ENCODE results near the gene ASIC3.

Gene ASIC3

DNA sequence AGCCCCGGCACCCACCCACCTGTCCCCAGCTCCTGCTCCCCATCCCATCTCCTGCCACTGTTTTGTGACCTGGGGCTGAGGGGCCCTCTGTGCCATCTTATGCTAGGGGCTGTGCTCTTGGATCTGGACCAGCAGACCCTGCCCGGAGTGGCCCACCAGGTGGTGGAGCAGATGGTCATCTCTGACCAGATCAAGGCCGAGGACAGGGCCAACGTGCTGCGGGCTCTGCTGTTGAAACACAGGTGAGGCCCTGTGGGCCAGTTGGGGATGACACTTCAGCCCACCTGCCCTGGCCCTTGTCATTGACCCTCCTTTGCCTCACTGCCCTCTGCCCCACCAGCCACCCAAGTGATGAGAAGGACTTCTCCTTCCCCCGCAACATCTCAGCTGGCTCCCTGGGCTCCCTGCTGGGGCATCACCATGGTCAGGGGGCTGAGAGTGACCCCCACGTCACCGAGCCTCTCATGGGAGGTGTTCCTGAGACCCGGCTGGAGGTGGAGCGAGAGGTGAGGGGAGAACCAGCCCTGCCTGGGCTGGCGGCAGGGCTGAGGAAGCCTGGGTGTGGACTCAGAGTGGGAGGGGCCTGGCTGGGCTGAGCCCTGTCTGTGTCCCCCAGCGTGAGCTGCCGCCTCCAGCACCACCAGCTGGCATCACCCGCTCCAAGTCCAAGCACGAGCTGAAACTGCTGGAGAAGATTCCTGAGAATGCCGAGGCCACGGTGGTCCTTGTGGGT is 21.7 kb downstream of the ASIC3 start:
- no peak overlapping the region for H2BK5ac ChIP-seq (ENCODE audit: low read length)
- no peaks in the 10 kb centered on the region for H3K27me3 ChIP-seq (ENCODE audit: insufficient read depth, low read length, poor library complexity)
- H3K18ac ChIP-seq (ENCODE audit: low read length): no peak overlapping the region
- no peaks in the 10 kb centered on the region for H3K4me1 ChIP-seq (ENCODE audit: control insufficient read depth, low read depth, low read length)
- H3K79me2 ChIP-seq (ENCODE audit: control insufficient read depth, insufficient read depth, low read length): no peaks in the 10 kb centered on the region
- no peak overlapping the region for H2AK5ac ChIP-seq (ENCODE audit: low read length)
- H3K56ac ChIP-seq (ENCODE audit: low read length): no peak overlapping the region
- H4K8ac ChIP-seq (ENCODE audit: low read depth, low read length): no peak overlapping the region
- no peak overlapping the region for H3K23ac ChIP-seq (ENCODE audit: low read length)
- no peak overlapping the region for H4K5ac ChIP-seq (ENCODE audit: low read length)
- no peak overlapping the region for H3K4me3 ChIP-seq (ENCODE audit: low read length)
- no peak overlapping the region for H2BK15ac ChIP-seq (replicated peaks; ENCODE audit: low read depth)
- peaks cover 4% of the 10 kb centered on the region for H3K36me3 ChIP-seq (ENCODE audit: control insufficient read depth, insufficient read depth, low read length)
- no peak overlapping the region for H3K27ac ChIP-seq (ENCODE audit: low read depth, low read length)
- no peaks in the 10 kb centered on the region for H3K79me1 ChIP-seq (ENCODE audit: low read length)
- no peak for DNase-seq
- no peak overlapping the region for H3K4ac ChIP-seq (ENCODE audit: low read depth, low read length)
- no peak overlapping the region for H3K4me2 ChIP-seq (ENCODE audit: low read length)
- no peak overlapping the region for H3K9ac ChIP-seq (ENCODE audit: low read length)
- WGBS (ENCODE audit: extremely low coverage, insufficient coverage, low lambda C conversion rate): no CpG with 5 or more reads among the region's 17 CpGs
- H2BK120ac ChIP-seq (ENCODE audit: low read depth, low read length): no peak overlapping the region

GRCh38 chr7:151070574-151070960 is 22.2 kb downstream of the ASIC3 start:
- Histone ChIP-seq H3K4me2 (ENCODE audit: low read length) (no peak overlapping the region), H3K36me3 (ENCODE audit: control insufficient read depth, insufficient read depth, low read length) (peaks cover 4% of the 10 kb centered on the region), H3K4me3 (ENCODE audit: low read length) (no peak overlapping the region), H3K79me1 (ENCODE audit: low read length) (no peaks in the 10 kb centered on the region), H3K23ac (ENCODE audit: low read length) (no peak overlapping the region), H2AK5ac (ENCODE audit: low read length) (no peak overlapping the region), H3K4me1 (ENCODE audit: control insufficient read depth, low read depth, low read length) (no peaks in the 10 kb centered on the region), H2BK5ac (ENCODE audit: low read length) (no peak overlapping the region), H2BK120ac (ENCODE audit: low read depth, low read length) (no peak overlapping the region), H4K8ac (ENCODE audit: low read depth, low read length) (no peak overlapping the region), H3K27me3 (ENCODE audit: insufficient read depth, low read length, poor library complexity) (no peaks in the 10 kb centered on the region), H3K27ac (ENCODE audit: low read depth, low read length) (no peak overlapping the region), H3K79me2 (ENCODE audit: control insufficient read depth, insufficient read depth, low read length) (no peaks in the 10 kb centered on the region), H3K9ac (ENCODE audit: low read length) (no peak overlapping the region), H3K18ac (ENCODE audit: low read length) (no peak overlapping the region), H3K4ac (ENCODE audit: low read depth, low read length) (no peak overlapping the region), H3K56ac (ENCODE audit: low read length) (no peak overlapping the region), H2BK15ac (replicated peaks; ENCODE audit: low read depth) (no peak overlapping the region), H4K5ac (ENCODE audit: low read length) (no peak overlapping the region)
- no peak for DNase-seq
- WGBS (ENCODE audit: extremely low coverage, insufficient coverage, low lambda C conversion rate): no CpG with 5 or more reads among the region's 15 CpGs

GRCh38 chr7:151071032-151071866 is 22.9 kb downstream of the ASIC3 start:
- WGBS (ENCODE audit: extremely low coverage, insufficient coverage, low lambda C conversion rate): no CpG with 5 or more reads among the region's 39 CpGs
- Histone ChIP-seq H3K79me2 (ENCODE audit: control insufficient read depth, insufficient read depth, low read length) (no peaks in the 10 kb centered on the region), H3K9ac (ENCODE audit: low read length) (no peak overlapping the region), H3K23ac (ENCODE audit: low read length) (no peak overlapping the region), H2BK15ac (replicated peaks; ENCODE audit: low read depth) (no peak overlapping the region), H3K4me1 (ENCODE audit: control insufficient read depth, low read depth, low read length) (no peaks in the 10 kb centered on the region), H3K4me3 (ENCODE audit: low read length) (no peak overlapping the region), H3K4me2 (ENCODE audit: low read length) (no peak overlapping the region), H4K8ac (ENCODE audit: low read depth, low read length) (no peak overlapping the region), H3K4ac (ENCODE audit: low read depth, low read length) (no peak overlapping the region), H3K36me3 (ENCODE audit: control insufficient read depth, insufficient read depth, low read length) (peaks cover 4% of the 10 kb centered on the region), H2AK5ac (ENCODE audit: low read length) (no peak overlapping the region), H4K5ac (ENCODE audit: low read length) (no peak overlapping the region), H3K56ac (ENCODE audit: low read length) (no peak overlapping the region), H3K79me1 (ENCODE audit: low read length) (no peaks in the 10 kb centered on the region), H3K27ac (ENCODE audit: low read depth, low read length) (no peak overlapping the region), H3K18ac (ENCODE audit: low read length) (no peak overlapping the region), H2BK120ac (ENCODE audit: low read depth, low read length) (no peak overlapping the region), H3K27me3 (ENCODE audit: insufficient read depth, low read length, poor library complexity) (no peaks in the 10 kb centered on the region), H2BK5ac (ENCODE audit: low read length) (no peak overlapping the region)
- no peak for DNase-seq

GRCh38 chr7:151073990-151074389 is 25.7 kb downstream of the ASIC3 start:
- Histone ChIP-seq H3K4me2 (ENCODE audit: low read length) (no peak overlapping the region), H3K27ac (ENCODE audit: low read depth, low read length) (no peak overlapping the region), H3K4me1 (ENCODE audit: control insufficient read depth, low read depth, low read length) (peaks cover 1% of the 10 kb centered on the region), H3K79me1 (ENCODE audit: low read length) (no peaks in the 10 kb centered on the region), H3K4ac (ENCODE audit: low read depth, low read length) (no peak overlapping the region), H2AK5ac (ENCODE audit: low read length) (no peak overlapping the region), H2BK15ac (replicated peaks; ENCODE audit: low read depth) (no peak overlapping the region), H3K4me3 (ENCODE audit: low read length) (no peak overlapping the region), H2BK5ac (ENCODE audit: low read length) (no peak overlapping the region), H3K56ac (ENCODE audit: low read length) (no peak overlapping the region), H3K18ac (ENCODE audit: low read length) (no peak overlapping the region), H3K36me3 (ENCODE audit: control insufficient read depth, insufficient read depth, low read length) (peaks cover 4% of the 10 kb centered on the region), H2BK120ac (ENCODE audit: low read depth, low read length) (no peak overlapping the region), H4K8ac (ENCODE audit: low read depth, low read length) (no peak overlapping the region), H4K5ac (ENCODE audit: low read length) (no peak overlapping the region), H3K9ac (ENCODE audit: low read length) (no peak overlapping the region), H3K23ac (ENCODE audit: low read length) (no peak overlapping the region), H3K27me3 (ENCODE audit: insufficient read depth, low read length, poor library complexity) (no peaks in the 10 kb centered on the region), H3K79me2 (ENCODE audit: control insufficient read depth, insufficient read depth, low read length) (no peaks in the 10 kb centered on the region)
- no CpG with 5 or more reads among the region's 17 CpGs for WGBS (ENCODE audit: extremely low coverage, insufficient coverage, low lambda C conversion rate)
- DNase-seq: no peak

GRCh38 chr7:151074817-151075661 is 26.7 kb downstream of the ASIC3 start:
- no peak overlapping the region for H4K5ac ChIP-seq (ENCODE audit: low read length)
- no CpG with 5 or more reads among the region's 26 CpGs for WGBS (ENCODE audit: extremely low coverage, insufficient coverage, low lambda C conversion rate)
- peaks cover 9% of the 10 kb centered on the region for H3K79me2 ChIP-seq (ENCODE audit: control insufficient read depth, insufficient read depth, low read length)
- H3K56ac ChIP-seq (ENCODE audit: low read length): no peak overlapping the region
- no peak for DNase-seq
- H3K36me3 ChIP-seq (ENCODE audit: control insufficient read depth, insufficient read depth, low read length): peaks cover 4% of the 10 kb centered on the region
- H2AK5ac ChIP-seq (ENCODE audit: low read length): no peak overlapping the region
- no peak overlapping the region for H3K4me2 ChIP-seq (ENCODE audit: low read length)
- no peak overlapping the region for H2BK5ac ChIP-seq (ENCODE audit: low read length)
- no peak overlapping the region for H3K4me3 ChIP-seq (ENCODE audit: low read length)
- no peak overlapping the region for H4K8ac ChIP-seq (ENCODE audit: low read depth, low read length)
- H3K18ac ChIP-seq (ENCODE audit: low read length): no peak overlapping the region
- no peaks in the 10 kb centered on the region for H3K27me3 ChIP-seq (ENCODE audit: insufficient read depth, low read length, poor library complexity)
- no peak overlapping the region for H3K4ac ChIP-seq (ENCODE audit: low read depth, low read length)
- H3K27ac ChIP-seq (ENCODE audit: low read depth, low read length): no peak overlapping the region
- H2BK15ac ChIP-seq (replicated peaks; ENCODE audit: low read depth): no peak overlapping the region
- H3K9ac ChIP-seq (ENCODE audit: low read length): no peak overlapping the region
- H3K79me1 ChIP-seq (ENCODE audit: low read length): peaks cover 7% of the 10 kb centered on the region
- no peak overlapping the region for H2BK120ac ChIP-seq (ENCODE audit: low read depth, low read length)
- peaks cover 5% of the 10 kb centered on the region for H3K4me1 ChIP-seq (ENCODE audit: control insufficient read depth, low read depth, low read length)
- no peak overlapping the region for H3K23ac ChIP-seq (ENCODE audit: low read length)

All from mesendoderm (in vitro differentiated cells).